ENCODE results near the gene NLRP13. TPM values are rescaled to one million over a fixed set of nuclear protein-coding genes. Genes with fewer than 3 reads are reported as not detected.

NLRP13 gene
- total and polyA plus RNA-seq, 10 of the 15 experiments (the other 5 are each of a cell fraction or from before 2014, with no cell fraction given) = 0.37 TPM; not detected in 9

DNA sequence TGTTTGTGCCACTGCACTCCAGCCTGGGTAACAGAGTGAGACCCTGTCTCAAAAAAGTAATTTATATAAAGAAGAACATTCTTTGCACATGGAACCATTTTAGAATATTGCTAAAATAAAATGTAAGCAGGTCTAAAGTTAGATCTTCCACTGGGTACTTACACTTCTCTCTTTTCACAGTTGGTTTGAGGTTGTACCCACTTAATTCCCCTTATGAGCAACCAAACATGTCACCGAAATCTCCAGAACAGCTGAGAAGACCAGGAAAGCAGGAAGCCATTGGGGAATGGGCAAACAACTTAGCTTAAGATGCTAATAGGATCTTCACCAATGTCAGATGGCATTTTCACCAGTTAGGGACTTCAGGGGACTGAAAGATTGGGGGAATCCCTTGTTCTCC lies 77.0 kb downstream of the NLRP13 start:
- ChIA-PET SMC1A (ENCODE audit: uncharacterized antibody, unreplicated experiment) (no interaction called here), CTCF (no interaction called here), RAD21 (ENCODE audit: unreplicated experiment) (no interaction called here), POLR2A (no interaction called here)
- ATAC-seq (no peak), DNase-seq (ENCODE audit: low read depth, low spot score) (peak; percentile 27), FAIRE-seq (no peak)
- BruUV-seq (replicated peaks) = no TSS peak
- no peaks in the 10 kb centered on the region for H3K27me3 ChIP-seq (replicated peaks in 1 of 2; ENCODE audit: control insufficient read depth in 2 of 2, insufficient read depth in 2 of 2, low read length in 1 of 2)
- peaks cover 17% of the 10 kb centered on the region for H3K4me1 ChIP-seq (ENCODE audit: control insufficient read depth, insufficient read depth, low read length)
- TF ChIP-seq ZNF384 (IDR thresholded peaks at IDR 0.05; ENCODE audit: borderline replicate concordance, low read depth, low read length) = no peak
- TF ChIP-seq MTA3 (IDR thresholded peaks at IDR 0.05; ENCODE audit: borderline replicate concordance, low read length) = no peak
- no peak for TF ChIP-seq ZNF217 (IDR thresholded peaks at IDR 0.05)
- TF ChIP-seq, protein P1, sequence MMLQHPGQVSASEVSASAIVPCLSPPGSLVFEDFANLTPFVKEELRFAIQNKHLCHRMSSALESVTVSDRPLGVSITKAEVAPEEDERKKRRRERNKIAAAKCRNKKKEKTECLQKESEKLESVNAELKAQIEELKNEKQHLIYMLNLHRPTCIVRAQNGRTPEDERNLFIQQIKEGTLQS (IDR thresholded peaks at IDR 0.05; ENCODE audit: borderline replicate concordance, extremely low read depth, low read depth, low read length) = no peak
- no peak for TF ChIP-seq HDGF (IDR thresholded peaks at IDR 0.05)
- TF ChIP-seq GABPA (IDR thresholded peaks at IDR 0.05; ENCODE audit: low read depth) = no peak
- TF ChIP-seq IKZF1 (conservative IDR thresholded peaks at IDR 0.05) = no peak
- TF ChIP-seq YY1 (IDR thresholded peaks at IDR 0.05; ENCODE audit: low read depth, low read length) = no peak
- TF ChIP-seq, protein P2, sequence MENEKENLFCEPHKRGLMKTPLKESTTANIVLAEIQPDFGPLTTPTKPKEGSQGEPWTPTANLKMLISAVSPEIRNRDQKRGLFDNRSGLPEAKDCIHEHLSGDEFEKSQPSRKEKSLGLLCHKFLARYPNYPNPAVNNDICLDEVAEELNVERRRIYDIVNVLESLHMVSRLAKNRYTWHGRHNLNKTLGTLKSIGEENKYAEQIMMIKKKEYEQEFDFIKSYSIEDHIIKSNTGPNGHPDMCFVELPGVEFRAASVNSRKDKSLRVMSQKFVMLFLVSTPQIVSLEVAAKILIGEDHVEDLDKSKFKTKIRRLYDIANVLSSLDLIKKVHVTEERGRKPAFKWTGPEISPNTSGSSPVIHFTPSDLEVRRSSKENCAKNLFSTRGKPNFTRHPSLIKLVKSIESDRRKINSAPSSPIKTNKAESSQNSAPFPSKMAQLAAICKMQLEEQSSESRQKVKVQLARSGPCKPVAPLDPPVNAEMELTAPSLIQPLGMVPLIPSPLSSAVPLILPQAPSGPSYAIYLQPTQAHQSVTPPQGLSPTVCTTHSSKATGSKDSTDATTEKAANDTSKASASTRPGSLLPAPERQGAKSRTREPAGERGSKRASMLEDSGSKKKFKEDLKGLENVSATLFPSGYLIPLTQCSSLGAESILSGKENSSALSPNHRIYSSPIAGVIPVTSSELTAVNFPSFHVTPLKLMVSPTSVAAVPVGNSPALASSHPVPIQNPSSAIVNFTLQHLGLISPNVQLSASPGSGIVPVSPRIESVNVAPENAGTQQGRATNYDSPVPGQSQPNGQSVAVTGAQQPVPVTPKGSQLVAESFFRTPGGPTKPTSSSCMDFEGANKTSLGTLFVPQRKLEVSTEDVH (IDR thresholded peaks at IDR 0.05; ENCODE audit: low read depth, partially characterized antibody) = no peak
- TF ChIP-seq, protein P3, sequence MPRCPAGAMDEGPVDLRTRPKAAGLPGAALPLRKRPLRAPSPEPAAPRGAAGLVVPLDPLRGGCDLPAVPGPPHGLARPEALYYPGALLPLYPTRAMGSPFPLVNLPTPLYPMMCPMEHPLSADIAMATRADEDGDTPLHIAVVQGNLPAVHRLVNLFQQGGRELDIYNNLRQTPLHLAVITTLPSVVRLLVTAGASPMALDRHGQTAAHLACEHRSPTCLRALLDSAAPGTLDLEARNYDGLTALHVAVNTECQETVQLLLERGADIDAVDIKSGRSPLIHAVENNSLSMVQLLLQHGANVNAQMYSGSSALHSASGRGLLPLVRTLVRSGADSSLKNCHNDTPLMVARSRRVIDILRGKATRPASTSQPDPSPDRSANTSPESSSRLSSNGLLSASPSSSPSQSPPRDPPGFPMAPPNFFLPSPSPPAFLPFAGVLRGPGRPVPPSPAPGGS (IDR thresholded peaks at IDR 0.05; ENCODE audit: borderline replicate concordance, insufficient read depth, low read depth, low read length, poor library complexity, severe bottlenecking) = no peak
- TF ChIP-seq NBN (IDR thresholded peaks at IDR 0.05) = no peak
- TF ChIP-seq SPI1 (IDR thresholded peaks at IDR 0.05; ENCODE audit: borderline replicate concordance, insufficient read depth, low read depth, low read length) = no peak
- TF ChIP-seq, protein P4, sequence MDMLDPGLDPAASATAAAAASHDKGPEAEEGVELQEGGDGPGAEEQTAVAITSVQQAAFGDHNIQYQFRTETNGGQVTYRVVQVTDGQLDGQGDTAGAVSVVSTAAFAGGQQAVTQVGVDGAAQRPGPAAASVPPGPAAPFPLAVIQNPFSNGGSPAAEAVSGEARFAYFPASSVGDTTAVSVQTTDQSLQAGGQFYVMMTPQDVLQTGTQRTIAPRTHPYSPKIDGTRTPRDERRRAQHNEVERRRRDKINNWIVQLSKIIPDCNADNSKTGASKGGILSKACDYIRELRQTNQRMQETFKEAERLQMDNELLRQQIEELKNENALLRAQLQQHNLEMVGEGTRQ (IDR thresholded peaks at IDR 0.05; ENCODE audit: borderline replicate concordance, low read depth, low read length) = no peak
- no peak for TF ChIP-seq RAD51 (IDR thresholded peaks at IDR 0.05)
- no peak for TF ChIP-seq TCF3 (IDR thresholded peaks at IDR 0.05; ENCODE audit: borderline replicate concordance, insufficient read depth, low read depth, low read length)
- TF ChIP-seq POLR2A (IDR thresholded peaks at IDR 0.05; ENCODE audit: low read depth, low read length) = no peak
- no peak for TF ChIP-seq ASH2L (IDR thresholded peaks at IDR 0.05; ENCODE audit: borderline replicate concordance, low read depth)
- TF ChIP-seq RELA (IDR thresholded peaks at IDR 0.05; ENCODE audit: borderline replicate concordance, partially characterized antibody) = no peak
- H3K9me3 ChIP-seq (replicated peaks; ENCODE audit: control insufficient read depth, insufficient read depth, low read length) = peaks cover 6% of the 10 kb centered on the region; the same call in 2 of the 3 replicates
- no peaks in the 10 kb centered on the region for H3K36me3 ChIP-seq (ENCODE audit: control insufficient read depth in 2 of 2, insufficient read depth in 2 of 2, low read length in 1 of 2)
- no peak overlapping the region; the same call in 1 of the 2 replicates for H3K27ac ChIP-seq (ENCODE audit: control insufficient read depth, insufficient read depth)
- no peaks in the 10 kb centered on the region for H4K20me1 ChIP-seq (ENCODE audit: control insufficient read depth, insufficient read depth)
- no peak overlapping the region for H3K9ac ChIP-seq (ENCODE audit: control insufficient read depth, insufficient read depth, low read length)
- H3K4me2 ChIP-seq (ENCODE audit: control insufficient read depth, insufficient read depth) = peak overlapping the region; percentile 55
- intact Hi-C loops (cut with micrococcal nuclease; ENCODE audit: unreplicated experiment) (no loop called here), in situ Hi-C loops (cut with MboI) (no loop called here)
- H3K4me3 ChIP-seq = no peak overlapping the region
- no peaks in the 10 kb centered on the region for H3K79me2 ChIP-seq (ENCODE audit: control insufficient read depth, insufficient read depth, low read length)
- H2AFZ ChIP-seq (ENCODE audit: control insufficient read depth, low read depth, low read length) = no peak overlapping the region
- 0% methylated on average over 1 of the region's 1 CpG for WGBS (ENCODE audit: insufficient coverage, insufficient replicate concordance, low lambda C conversion rate, missing lambda C conversion rate)
